Nephron (organoid): ENCODE data around the gene EHD4.

Experiments
- H3K27ac Mint-ChIP-seq, 3 experiments: 2 replicates each; pipeline ENCODE4 v1.8.0; 2020; ENCODE audit warnings: mixed read lengths in 3 of 3, mild to moderate bottlenecking in 2 of 3, moderate library complexity in 1 of 3
- H3K27me3 Mint-ChIP-seq: 2 replicates; pipeline ENCODE4 v1.8.0; 2021; ENCODE audit warnings: low read depth, mild to moderate bottlenecking, moderate library complexity, mixed read lengths
- H3K36me3 Mint-ChIP-seq: 2 replicates; pipeline ENCODE4 v1.8.0; 2020; ENCODE audit warnings: low read depth, mixed read lengths
- H3K4me1 Mint-ChIP-seq: 2 replicates; pipeline ENCODE4 v1.8.0; 2020; ENCODE audit warnings: mixed read lengths
- H3K4me3 Mint-ChIP-seq, 3 experiments: 2 replicates each; pipeline ENCODE4 v1.8.0; 2020; ENCODE audit warnings: mild to moderate bottlenecking in 3 of 3, mixed read lengths in 3 of 3, moderate library complexity in 2 of 3
- H3K9me3 Mint-ChIP-seq: 2 replicates; pipeline ENCODE4 v1.8.0; 2020; ENCODE audit warnings: mixed read lengths
- CTCF ChIP-seq, 3 experiments: fragments of 200-600 bp; sonication (generic); IDR thresholded peaks; one replicate each; pipeline ENCODE4 v1.5.0; 2021; ENCODE audit warnings: antibody characterized with exemption in 3 of 3; ENCODE audit not compliant: unreplicated experiment in 3 of 3

EHD4 gene

GRCh38 chr15:41993472-41994170 is 21.3 kb upstream of the EHD4 start:
- H3K27ac Mint-ChIP-seq: no peak overlapping the region
- no peak overlapping the region for H3K4me3 Mint-ChIP-seq
- H3K36me3 Mint-ChIP-seq: no peaks in the 10 kb centered on the region
- TF ChIP-seq CTCF (IDR thresholded peaks at IDR 0.05; ENCODE audit: unreplicated experiment in 3 of 3): no peak
- H3K9me3 Mint-ChIP-seq: no peaks in the 10 kb centered on the region
- H3K27me3 Mint-ChIP-seq: peaks cover 6% of the 10 kb centered on the region
- H3K4me1 Mint-ChIP-seq: no peaks in the 10 kb centered on the region

GRCh38 chr15:41992803-41993190 is 20.4 kb upstream of the EHD4 start:
- Mint-ChIP-seq H3K36me3 (no peaks in the 10 kb centered on the region), H3K4me1 (no peaks in the 10 kb centered on the region), H3K9me3 (no peaks in the 10 kb centered on the region), H3K4me3 (no peak overlapping the region), H3K27me3 (peaks cover 11% of the 10 kb centered on the region), H3K27ac (no peak overlapping the region)
- TF ChIP-seq CTCF (IDR thresholded peaks at IDR 0.05; ENCODE audit: unreplicated experiment in 3 of 3): no peak

- H3K27ac Mint-ChIP-seq: no peak overlapping the region
- no peaks in the 10 kb centered on the region for H3K4me1 Mint-ChIP-seq
- H3K9me3 Mint-ChIP-seq: no peaks in the 10 kb centered on the region
- no peak for TF ChIP-seq CTCF (IDR thresholded peaks at IDR 0.05; ENCODE audit: unreplicated experiment in 3 of 3)
- no peak overlapping the region for H3K4me3 Mint-ChIP-seq
- H3K36me3 Mint-ChIP-seq: no peaks in the 10 kb centered on the region
- peaks cover 13% of the 10 kb centered on the region for H3K27me3 Mint-ChIP-seq
Observed at GRCh38 chr15:41992151-41992802, 19.9 kb upstream of the EHD4 start.

GRCh38 chr15:41990691-41991090 is 18.3 kb upstream of the EHD4 start:
- Mint-ChIP-seq H3K27ac (no peak overlapping the region), H3K4me1 (no peaks in the 10 kb centered on the region), H3K9me3 (no peaks in the 10 kb centered on the region), H3K4me3 (no peak overlapping the region), H3K36me3 (no peaks in the 10 kb centered on the region), H3K27me3 (peaks cover 16% of the 10 kb centered on the region)
- TF ChIP-seq CTCF (IDR thresholded peaks at IDR 0.05; ENCODE audit: unreplicated experiment in 3 of 3): no peak

- H3K36me3 Mint-ChIP-seq: no peaks in the 10 kb centered on the region
- TF ChIP-seq CTCF (IDR thresholded peaks at IDR 0.05; ENCODE audit: unreplicated experiment in 3 of 3): no peak
- H3K4me1 Mint-ChIP-seq: no peaks in the 10 kb centered on the region
- H3K4me3 Mint-ChIP-seq: no peak overlapping the region
- H3K27me3 Mint-ChIP-seq: peaks cover 16% of the 10 kb centered on the region
- H3K9me3 Mint-ChIP-seq: no peaks in the 10 kb centered on the region
- no peak overlapping the region for H3K27ac Mint-ChIP-seq
Observed at GRCh38 chr15:41990243-41990605, 17.9 kb upstream of the EHD4 start.
